CD4-positive, alpha-beta T cell treated with Interleukin-10 for 1 hour (primary cell): ENCODE data around the gene IWS1.
"Not testable (repeated sequence)": the region's sequence is repeated elsewhere in the genome, so short reads cannot be mapped to it uniquely, and the experiment has no call there.

Source experiments
- DNase-seq: peaks from one replicate; pipeline ENCODE4 v3.0.0-alpha.2; 2020

The IWS1 gene

DNA sequence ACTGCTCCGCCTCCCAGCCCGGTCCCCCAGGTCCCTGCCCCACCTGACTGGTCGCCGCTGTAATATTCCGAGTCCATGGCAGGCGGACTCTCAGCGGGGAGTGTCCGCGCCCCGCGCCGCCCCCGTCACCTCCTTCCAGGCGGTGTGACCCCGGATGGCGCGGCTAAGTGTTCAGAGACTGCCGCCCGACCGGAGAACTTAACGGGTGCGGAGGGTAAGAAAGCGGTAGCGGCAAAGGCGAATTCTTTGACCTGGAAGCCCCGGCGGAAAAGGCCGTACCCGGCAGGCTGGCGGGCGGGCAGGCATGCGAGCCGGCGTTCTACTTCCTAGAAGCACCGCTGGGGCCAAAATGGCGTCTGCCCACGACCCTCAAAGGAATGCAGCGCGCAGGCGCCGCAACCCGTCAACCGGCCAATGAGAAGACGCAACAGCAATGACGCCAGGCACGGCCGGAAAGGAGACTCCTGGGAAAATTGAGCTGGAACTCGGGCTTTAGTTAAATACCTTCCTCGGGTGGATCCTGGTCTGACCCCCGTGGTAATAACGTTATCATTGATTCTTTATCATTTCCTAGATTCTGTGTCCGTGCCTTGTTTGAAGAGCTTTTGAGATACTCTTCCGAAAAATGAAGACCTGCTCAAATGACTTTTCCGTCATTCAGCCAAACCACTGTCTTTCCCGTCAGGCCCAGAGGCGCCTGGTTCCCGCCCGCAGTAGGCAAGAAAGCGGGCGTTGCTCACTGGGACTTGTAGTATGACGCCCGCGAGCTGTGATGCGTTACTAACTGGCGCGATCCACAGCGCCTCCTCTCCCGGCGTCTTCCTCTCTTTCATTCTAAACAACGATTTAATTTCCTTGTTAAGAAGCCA is at the start of gene IWS1:
Gene IWS1, minus strand, starts transcription at position 358 of the 869 bp plus-strand sequence. Its CDS starts 281 bp downstream, at position 77.
- peak; percentile 94 for DNase-seq

DNA sequence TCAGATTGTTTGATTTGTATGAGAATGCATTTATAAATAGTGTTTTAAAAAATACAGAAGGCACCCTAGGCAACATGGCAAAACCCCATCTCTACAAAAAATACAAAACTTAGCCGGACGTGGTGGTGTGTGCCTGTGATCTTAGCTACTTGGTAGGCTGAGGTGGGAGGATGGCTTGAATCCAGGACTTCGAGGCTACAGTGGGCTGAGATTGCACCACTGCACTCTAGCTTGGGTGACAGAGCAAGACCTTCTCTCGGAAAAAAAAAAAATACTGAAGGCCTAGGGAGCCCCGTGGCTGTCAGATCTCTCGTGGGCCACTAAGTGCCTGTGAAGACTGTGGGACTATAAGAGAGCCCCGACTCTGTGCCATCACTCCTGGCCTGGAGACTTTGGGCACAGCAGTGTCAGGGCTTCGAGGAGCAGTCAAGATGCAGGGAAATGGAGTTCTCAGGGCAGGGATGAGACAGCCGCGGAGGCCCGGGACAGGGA is 49.7 kb upstream of the IWS1 start:
- DNase-seq: no peak

DNA sequence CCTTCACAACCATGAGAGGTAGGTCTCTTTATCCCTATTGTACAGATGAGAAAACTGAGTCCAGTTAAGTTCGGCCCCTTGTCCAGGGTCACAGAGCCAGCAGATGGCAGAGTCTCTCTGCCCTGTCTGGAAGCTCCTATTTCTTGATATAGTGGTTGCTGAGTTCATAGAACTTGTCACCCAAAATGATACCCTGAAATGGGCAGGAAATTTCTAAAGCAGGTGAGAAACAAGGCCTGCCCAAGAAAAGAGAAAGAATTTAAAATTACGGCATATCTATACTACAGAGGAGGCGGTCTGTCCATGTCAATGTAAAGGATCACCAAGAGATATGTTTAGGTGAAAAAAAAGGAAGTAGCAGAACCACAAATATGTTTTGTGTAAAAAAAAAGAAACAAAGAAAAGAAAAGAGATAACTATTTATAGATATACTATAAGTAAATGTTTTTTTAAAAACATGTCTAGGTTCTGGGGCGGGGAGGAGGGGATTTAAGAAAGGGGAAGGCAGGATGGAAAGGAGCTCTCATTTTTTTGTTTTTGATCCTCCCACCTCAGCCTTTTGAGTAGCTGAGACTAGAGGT is 49.0 kb upstream of the IWS1 start:
- no peak for DNase-seq

DNA sequence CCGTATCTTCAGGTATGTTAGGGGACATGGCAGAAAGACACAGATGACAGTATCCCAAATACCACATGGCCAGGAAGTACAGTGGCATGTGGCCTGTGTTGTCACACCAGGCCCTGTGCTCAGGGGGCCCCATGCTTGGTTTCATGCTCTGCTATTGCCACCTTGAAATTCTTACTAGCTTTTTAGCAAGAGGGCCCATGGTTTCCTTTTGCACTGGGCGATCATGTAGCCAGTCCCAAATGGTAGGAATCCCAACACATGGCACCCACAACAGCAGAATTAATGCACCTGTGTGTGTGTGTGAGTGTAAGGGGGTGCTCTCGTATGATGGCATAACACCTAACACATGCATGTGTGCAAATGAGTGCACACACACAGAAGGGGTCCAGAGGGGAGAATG is 48.4 kb upstream of the IWS1 start:
- no peak for DNase-seq

DNA sequence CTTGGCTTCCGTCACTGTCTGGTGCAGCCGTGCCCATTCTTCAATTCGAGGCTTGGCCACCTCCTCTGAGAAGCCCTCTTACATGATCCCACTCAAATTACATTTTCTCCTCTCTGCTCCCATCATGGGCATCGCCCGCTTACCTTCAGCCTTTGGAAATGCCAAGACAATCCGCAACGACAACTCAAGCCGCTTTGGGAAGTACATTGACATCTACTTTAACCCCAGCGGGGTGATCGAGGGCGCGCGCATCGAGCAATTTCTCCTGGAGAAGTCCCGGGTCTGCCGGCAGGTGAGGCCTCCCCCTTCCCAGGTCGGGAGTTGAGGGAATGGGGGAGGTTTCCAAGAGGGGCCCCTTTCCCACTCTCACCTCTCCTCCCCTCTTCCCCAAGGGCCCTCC is 47.5 kb upstream of the IWS1 start:
- DNase-seq: no peak

DNA sequence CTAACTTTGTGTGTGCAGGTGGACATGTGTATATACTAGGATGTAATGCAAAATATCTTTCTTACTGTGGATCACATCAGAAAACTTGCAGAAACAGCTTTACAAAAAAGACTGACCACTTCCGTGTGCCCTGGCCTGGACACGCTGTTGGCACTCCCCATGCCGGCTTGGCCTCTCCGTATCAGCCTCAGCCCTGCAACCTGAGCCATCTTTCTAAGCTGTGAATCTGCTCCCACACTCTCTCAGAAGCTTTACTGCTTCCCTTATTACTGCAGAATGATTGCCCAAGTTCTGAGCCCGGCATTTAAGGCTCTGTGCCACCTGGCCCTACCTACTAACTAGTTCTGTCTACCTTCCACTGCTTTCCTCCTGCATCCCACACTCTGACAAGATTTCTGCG is 47.0 kb upstream of the IWS1 start:
- no peak for DNase-seq

DNA sequence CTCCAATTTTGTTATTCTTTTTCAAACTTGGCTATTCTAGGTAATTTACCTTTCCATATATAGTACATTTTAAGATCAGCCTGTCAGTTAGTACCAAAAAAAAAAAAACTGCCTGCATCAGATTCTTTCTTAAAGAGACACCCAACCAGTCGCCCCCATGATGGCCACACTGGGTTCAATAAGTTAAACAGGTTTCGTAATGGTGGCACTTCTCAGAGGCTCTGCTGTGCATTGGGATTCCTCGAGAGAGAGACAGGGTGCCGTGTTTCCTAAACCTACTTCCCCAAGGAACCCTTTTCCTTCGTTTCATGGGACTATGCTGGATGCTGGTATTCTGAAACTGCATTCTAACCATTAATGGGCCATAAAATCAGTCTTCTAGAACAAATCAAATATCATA is 46.6 kb upstream of the IWS1 start:
- no peak for DNase-seq

DNA sequence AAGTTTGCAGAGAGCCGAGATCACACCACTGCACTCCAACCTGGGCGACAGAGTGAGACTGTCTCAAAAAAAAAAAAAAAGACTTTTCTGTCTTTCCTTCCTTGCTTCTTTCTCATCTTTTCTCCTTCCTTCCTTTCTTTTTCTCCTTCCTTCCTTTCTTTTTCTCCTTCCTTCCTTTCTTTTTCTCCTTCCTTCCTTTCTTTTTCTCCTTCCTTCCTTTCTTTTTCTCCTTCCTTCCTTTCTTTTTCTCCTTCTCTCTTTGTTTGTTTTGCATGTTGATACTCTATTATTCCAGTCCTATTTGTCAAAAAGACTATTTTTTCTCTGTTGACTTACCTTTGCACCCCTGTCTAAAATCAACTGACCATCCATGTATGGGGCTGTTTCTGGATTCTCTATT is 46.1 kb upstream of the IWS1 start:
- DNase-seq: not testable (repeated sequence)

DNA sequence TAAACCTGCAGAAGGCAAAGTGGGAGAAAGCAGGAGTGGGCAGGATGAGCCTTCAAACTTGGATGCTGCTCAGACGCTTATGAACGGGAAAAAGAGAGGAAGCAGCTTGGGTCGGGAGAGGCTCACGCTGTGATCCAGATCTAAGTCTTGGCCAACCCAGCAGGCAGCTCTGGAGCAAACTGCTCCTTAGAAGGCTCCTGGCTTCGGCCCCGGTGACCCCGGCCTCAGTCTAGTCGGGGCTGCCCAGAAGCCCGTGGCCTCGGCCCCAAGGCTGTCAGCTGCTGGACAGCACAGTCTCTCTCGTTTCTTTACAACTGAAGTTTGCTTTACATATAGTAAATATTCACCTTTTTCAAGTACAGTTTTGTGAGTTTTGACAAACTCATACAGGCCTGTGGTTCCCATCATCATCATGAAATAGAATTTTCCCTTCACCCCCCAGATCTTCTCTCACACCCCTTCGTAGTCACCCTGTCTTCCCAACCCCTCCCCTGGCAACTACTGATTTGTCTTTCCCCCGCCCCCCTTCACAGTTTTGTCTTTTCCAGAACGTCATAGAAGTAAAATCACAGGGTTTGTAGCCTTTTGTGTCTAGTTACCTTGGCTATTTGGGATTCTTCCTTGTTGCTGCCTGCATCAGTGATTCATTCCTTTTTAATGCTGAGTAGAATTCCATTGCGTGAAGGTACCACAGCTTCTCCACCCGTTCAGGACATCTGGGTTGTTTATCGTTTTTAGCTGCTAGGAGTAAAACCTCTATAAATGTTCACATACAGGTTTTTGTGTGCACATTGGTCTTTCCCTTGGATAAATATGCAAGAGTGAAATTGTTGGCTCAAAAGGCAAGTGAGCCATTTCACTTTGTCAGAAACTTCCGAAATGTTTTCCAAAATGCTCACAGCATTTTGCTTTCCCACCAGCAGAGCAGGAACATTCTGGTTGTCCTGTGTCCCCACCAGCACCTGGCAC is 44.3 kb upstream of the IWS1 start:
- DNase-seq: no peak

DNA sequence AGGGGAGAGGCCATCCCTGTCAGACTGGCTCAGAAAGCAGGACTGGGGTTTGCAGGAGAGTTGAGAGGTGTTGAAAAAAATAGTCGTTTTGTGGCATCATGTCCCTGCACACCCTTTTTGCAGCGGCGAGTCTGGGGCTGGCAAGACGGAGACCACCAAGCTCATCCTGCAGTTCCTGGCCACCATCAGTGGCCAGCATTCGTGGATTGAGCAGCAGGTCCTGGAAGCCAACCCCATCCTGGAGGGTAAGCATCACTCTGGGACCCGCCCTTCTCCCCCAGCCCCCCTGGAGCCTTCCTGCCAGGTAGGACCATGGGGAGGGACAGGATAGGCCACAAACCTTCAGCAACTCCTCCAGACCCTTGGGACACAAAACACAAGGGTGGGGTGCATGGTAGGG is 43.4 kb upstream of the IWS1 start:
- no peak for DNase-seq

DNA sequence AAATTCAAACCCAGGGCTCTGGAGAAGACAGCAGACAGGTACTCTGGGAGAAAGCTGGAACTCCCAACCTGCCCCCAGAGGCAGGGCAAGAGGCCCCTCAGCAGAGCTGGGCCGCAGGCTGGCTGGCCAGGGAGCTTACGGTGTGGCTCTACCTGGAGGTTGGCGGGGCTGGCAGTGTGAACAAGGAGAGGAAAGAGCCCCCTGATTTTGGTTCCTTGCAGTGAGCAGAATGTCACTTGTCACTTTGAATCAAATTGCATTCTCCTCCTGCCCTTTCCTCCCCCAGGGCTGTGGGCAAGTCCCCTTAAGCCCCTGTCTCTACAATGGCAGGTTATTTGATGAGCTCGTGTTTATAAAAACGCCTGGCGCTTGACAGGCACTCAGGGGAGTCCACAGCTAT is 41.8 kb upstream of the IWS1 start:
- DNase-seq: no peak

DNA sequence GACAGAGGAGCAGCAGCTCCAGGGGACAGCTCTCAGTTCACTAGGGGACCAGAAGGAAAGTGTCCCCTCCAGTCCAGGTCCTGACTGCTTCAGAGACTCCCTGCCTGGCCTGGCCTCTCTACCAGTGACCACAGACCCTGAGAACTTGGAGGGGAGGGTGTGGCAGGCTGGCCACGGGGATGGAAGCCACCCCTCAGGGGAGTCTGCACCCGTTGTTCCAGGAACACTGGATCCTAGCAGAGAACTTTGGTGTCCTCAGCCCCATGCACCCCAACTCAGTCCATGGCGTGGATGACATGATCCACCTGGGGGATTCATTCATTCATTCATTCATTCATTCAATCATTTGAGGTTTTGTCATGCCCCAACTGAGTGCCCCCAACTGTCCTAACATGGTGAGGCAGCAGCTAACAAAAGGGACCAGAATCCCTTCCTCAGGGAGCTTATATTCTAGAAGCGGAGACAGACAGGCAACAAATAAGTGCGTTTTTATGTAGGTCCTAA is 41.1 kb upstream of the IWS1 start:
- DNase-seq: no peak

DNA sequence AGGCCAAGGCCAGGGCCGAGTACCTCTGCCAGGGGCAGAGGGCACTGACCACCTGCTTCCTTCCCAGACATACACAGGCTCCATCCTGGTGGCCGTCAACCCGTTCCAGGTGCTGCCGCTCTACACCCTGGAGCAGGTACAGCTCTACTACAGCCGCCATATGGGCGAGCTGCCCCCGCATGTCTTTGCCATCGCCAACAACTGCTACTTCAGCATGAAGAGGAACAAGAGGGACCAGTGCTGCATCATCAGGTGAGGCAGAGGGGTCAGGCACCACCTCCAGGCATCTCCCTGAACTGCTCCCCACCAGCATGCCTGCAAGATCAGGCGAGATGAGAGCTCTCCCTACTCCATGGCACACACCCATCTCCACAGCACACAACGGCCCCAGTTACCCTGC is 40.3 kb upstream of the IWS1 start:
- DNase-seq: no peak

DNA sequence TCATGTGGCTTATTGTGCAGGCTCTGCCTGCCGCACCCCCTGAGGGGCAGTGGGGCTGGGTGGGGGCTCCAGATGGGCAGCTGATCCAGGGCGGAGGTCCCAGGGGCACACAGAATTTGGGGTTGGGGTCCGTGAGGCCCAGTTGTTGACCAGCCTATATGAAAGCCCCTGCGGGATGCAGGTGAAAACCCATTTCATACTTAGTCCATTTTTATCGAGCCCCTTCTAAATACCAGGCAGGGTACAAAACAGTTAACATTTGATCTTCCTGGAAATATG is 39.8 kb upstream of the IWS1 start:
- DNase-seq: no peak

DNA sequence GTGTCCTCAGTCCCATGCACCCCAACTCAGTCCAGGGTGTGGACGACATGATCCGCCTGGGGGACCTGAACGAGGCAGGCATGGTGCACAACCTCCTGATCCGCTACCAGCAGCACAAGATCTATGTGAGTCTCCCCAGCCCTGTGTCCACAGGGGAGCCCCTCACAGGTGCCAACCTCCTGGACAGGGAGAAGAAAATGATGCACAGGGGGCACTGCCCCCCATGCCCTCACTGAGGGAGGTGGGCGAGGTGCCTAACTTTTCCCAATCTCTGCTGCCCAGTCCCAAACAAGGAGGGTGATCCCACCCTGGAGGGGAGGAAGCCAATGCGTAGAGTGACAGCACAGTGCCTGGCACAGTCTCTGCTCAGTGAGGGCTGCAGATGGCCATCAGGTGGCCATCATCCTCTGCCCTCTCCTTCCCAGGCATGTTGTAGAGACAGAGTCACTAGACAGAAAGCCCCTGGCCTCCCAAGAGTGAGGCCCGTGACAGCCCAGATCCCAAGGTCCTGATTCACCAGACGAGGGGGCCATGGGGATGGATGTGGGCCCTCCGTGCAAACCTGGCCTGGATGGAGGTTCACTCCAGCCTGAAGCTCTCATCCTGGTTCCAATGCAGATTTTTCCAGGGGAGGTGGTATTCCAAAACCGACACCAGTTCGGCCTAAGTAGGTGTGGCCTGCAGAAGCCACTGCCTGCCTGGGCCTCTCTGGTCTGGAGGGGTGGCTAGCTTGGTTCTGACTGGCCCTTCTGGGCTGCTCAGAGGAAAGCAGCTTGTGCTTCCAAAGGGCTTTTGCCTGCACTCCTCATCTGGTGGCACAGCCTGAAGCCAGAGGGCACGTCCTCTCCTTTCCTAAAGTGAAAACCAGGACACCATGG is 39.2 kb upstream of the IWS1 start:
- no peak for DNase-seq

DNA sequence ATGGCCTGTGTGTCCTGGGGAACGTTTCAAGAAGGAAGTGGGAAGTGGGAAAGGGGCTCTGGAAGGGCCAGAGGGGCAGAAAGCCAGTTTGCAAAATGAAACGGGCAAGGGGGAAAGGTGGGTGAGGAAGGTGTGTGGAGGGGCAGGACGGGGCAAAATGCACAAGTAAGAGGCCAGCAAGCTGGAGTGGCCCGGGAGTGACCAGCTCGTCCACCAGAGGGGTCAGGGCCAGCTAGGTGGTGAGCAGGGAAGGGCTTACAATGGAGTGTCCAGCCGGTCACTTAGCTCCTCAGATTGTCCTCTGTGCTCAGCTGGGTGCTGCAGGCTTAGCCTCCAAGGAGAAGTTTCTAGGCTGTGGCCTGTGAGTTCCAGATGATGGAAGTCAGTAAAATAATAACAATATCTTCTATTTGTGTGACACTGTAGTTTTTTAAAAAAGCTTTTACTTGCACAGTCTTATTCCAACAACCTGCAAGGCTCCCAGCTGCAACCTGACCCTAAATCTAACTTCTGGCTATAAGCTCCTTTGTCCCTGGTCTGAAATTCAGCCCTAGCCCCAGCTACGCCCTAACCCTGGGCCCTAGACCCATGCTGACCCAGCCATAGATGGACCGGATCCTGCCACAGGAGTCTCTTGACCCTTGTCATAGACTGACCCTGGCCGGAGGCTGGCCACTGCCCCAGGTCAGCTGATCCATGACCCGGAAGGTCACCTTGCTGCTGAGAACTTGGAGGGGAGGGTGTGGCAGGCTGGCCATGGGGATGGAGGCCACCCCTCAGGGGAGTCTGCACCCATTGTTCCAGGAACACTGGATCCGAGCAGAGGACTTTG is 38.4 kb upstream of the IWS1 start:
- no peak for DNase-seq

DNA sequence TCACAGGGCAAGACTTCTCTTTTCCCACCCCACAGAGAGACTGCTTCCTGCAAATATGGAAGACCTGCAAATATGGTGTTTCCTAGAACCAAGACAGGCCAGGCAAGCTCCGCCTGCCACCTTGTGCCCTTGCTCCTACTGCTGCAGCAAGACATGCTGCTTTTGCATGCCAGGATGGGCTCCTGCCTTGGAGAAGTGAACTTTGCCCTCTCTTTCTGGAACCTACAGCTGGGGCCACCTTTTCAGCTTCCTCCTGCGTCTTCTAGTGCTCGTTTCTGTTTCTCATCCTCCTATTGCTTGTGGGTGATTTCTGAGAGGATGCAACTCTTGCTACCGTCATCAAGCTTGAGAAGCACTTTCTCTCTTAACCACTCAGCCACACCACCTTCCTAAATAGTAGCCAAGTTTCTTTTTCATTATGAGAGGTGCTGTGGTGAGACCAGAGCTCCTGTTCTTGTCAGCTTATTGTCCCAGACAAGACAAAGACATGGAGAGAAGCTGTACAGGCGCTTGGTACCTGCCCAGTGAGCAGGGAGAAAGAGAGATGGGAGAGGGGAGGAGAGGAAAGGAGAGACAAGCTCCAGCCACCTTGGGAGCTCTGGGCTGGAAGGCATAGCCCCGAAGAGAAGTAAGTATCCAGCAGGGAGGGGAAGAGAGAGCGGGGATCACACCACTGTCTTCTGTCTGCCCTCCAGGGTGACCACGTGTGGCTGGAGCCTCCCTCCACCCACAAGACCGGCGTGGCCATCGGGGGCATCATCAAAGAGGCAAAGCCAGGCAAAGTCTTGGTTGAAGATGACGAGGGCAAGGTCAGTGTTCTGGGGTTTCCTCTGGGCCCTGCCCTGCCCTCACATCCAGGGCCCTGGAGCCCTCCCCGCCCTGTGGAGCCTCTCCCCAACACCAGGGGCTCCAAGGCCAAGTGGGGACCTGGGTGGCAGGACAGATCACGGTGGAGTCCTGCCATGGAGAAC is 37.5 kb upstream of the IWS1 start:
- no peak for DNase-seq

DNA sequence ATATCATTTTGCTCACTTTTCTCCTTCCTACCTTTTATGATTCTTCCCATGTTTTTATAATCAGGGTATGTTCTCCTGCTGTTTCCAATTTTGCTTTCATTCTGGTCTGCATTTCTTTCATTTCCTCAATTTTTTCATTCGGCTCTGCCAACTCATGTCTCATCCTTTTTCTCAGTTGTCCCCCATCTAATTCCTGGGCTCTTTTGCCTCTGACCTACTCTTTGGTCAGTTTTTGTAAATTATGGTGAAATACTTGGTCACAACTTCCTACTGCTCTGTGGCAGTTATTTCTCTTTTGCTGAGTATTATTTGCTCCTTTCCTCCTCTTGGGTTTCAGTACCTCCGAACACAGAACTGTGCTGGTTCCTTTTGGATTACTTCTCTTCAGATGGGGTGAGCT is 36.6 kb upstream of the IWS1 start:
- no peak for DNase-seq

DNA sequence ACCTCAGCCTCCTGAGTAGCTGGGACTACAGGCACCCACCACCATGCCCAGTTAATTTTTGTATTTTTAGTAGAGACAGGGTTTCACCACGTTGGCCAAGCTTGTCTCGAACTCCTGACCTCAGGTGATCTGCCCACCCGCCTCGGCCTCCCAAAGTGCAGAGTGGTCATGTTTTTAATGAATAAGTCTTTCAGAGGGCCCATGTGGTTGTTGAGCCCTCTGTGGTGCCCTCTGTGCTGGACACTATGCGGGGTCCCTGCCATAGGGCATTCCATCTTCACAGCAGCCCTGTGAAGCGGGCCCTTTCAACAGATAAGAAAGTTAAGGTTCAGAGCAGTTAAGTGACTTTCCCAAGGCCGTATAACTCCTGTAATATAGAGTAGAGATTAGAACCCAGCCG is 35.1 kb upstream of the IWS1 start:
- no peak for DNase-seq

DNA sequence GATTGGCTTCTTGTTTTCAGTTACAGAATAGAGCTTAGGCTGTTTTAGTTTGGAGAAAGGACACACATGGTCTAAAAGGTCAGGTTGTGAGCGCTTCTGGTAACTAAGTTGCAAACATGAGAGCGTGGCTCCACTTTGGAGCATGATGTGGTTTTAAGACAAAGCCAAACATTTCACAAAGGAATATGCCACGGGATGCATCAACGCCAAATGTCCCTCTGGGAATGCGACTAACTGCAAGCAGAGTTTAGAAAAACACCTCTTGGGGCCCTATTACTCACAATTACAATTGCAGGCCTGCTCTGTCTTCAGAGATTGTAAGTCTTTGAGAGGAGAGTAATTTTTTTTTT is 34.6 kb upstream of the IWS1 start:
- no peak for DNase-seq
